ENCODE results near the gene LEFTY2.

GRCh38 chr1:225923692-225924555 is 17.1 kb downstream of the LEFTY2 start, which contains the start of gene PYCR2:
- TF ChIP-seq ZNF658 (tag by site-specific recombination; IDR thresholded peaks at IDR 0.05) (no peak), CTCF (tag by site-specific recombination; IDR thresholded peaks at IDR 0.05) (peak; percentile 81; the same call in 1 of the 2 replicates), BCL11A (tag by site-specific recombination; IDR thresholded peaks at IDR 0.05; ENCODE audit: low read depth) (no peak), ZNF513 (tag by site-specific recombination; IDR thresholded peaks at IDR 0.05) (no peak), ATF2 (tag by site-specific recombination; IDR thresholded peaks at IDR 0.05; ENCODE audit: low read depth) (no peak), OSR2 (tag by site-specific recombination; IDR thresholded peaks at IDR 0.05) (peak; percentile 60), ZNF302 (tag by site-specific recombination; IDR thresholded peaks at IDR 0.05; ENCODE audit: low read depth) (no peak), ZNF274 (IDR thresholded peaks at IDR 0.05; ENCODE audit: low read length) (no peak), ZNF274 (tag by site-specific recombination; IDR thresholded peaks at IDR 0.05; ENCODE audit: borderline replicate concordance) (no peak), ZNF423 (tag by site-specific recombination; IDR thresholded peaks at IDR 0.05) (peak; percentile 30; the same call in 1 of the 2 replicates), ZNF174 (tag by site-specific recombination; IDR thresholded peaks at IDR 0.05) (no peak), ZNF76 (tag by site-specific recombination; IDR thresholded peaks at IDR 0.05; ENCODE audit: borderline replicate concordance, low read depth) (peak; percentile 81), KLF1 (tag by site-specific recombination; IDR thresholded peaks at IDR 0.05) (peak; percentile 84), ZNF366 (tag by site-specific recombination; conservative IDR thresholded peaks at IDR 0.05) (no peak)

Measured in HEK293 (cell line).